H1 (cell line): Measurements from ENCODE around the gene KAT8. TPM values are rescaled to one million over a fixed set of nuclear protein-coding genes. Genes with fewer than 3 reads are reported as not detected.

ENCODE experiments used
- CTCF ChIA-PET: fragments of 300-600 bp; sonication (Branson Sonifier 250); formaldehyde crosslinking; loops from one replicate; lab custom pipeline; 2021; ENCODE audit not compliant: partially characterized antibody; lab: Charles Lee
- POLR2A ChIA-PET: fragments of 300-600 bp; sonication (Branson Sonifier 250); formaldehyde crosslinking; loops from one replicate; lab custom pipeline; 2021; ENCODE audit warnings: inconsistent platforms; ENCODE audit not compliant: partially characterized antibody; lab: Charles Lee
- DNase-seq, 2 experiments: peaks; one replicate each; pipeline versions ENCODE4 v3.0.0 to v3.0.0-alpha.2; 2010 to 2022; ENCODE audit warnings: low spot score in 2 of 2, low read depth in 1 of 2, mixed read lengths in 1 of 2
- FAIRE-seq: peaks from 2 replicates; lab custom pipeline; 2011; peaks lifted over from hg19 to GRCh38; lab: Jason Lieb, UNC
- H2AFZ ChIP-seq: 2 replicates; pipeline ENCODE4 v1.8.1; 2012; ENCODE audit warnings: low read length, inconsistent platforms
- H2AK5ac ChIP-seq: 2 replicates; pipeline ENCODE4 v1.6.1; 2013; ENCODE audit warnings: low read depth, low read length
- H2BK120ac ChIP-seq: replicated peaks from 2 replicates; pipeline ENCODE3; 2013; ENCODE audit warnings: low read depth, low read length, inconsistent platforms
- H2BK12ac ChIP-seq: 2 replicates; pipeline ENCODE4 v1.6.1; 2013; ENCODE audit warnings: low read depth, low read length
- H2BK15ac ChIP-seq: 2 replicates; pipeline ENCODE4 v1.6.1; 2013; ENCODE audit warnings: low read length
- H2BK20ac ChIP-seq: 2 replicates; pipeline ENCODE4 v1.6.1; 2013; ENCODE audit warnings: low read length
- H2BK5ac ChIP-seq: 2 replicates; pipeline ENCODE4 v1.6.1; 2013; ENCODE audit warnings: low read depth, low read length
- H3K14ac ChIP-seq: 2 replicates; pipeline ENCODE4 v1.6.1; 2013; ENCODE audit warnings: inconsistent platforms; ENCODE audit not compliant: insufficient read length
- H3K18ac ChIP-seq: 2 replicates; pipeline ENCODE4 v1.6.1; 2013; ENCODE audit warnings: low read length; ENCODE audit errors: extremely low read depth
- H3K23ac ChIP-seq: 2 replicates; pipeline ENCODE4 v1.6.1; 2013; ENCODE audit warnings: inconsistent platforms; ENCODE audit not compliant: insufficient read length
- H3K23me2 ChIP-seq: 2 replicates; pipeline ENCODE4 v1.6.1; 2013; ENCODE audit warnings: low read depth, low read length
- H3K27ac ChIP-seq: 2 replicates; pipeline ENCODE4 v1.6.1; 2011; ENCODE audit warnings: low read depth, low read length, inconsistent platforms
- H3K27me3 ChIP-seq, 4 experiments: replicated peaks in 1 of 4; 1 replicate in 1 of 4; 2 replicates in 3 of 4; pipeline versions ENCODE4 v1.6.1 to v1.8.1; 2011 to 2013; ENCODE audit warnings: low read length in 3 of 4, mild to moderate bottlenecking in 3 of 4, inconsistent platforms in 2 of 4, mixed read lengths in 2 of 4, moderate library complexity in 1 of 4; ENCODE audit not compliant: control insufficient read depth in 3 of 4, insufficient read depth in 3 of 4; ENCODE audit errors: extremely low read depth in 1 of 4
- H3K36me3 ChIP-seq, 4 experiments: 2 replicates each; pipeline versions ENCODE4 v1.6.1 to v1.8.1; 2011 to 2013; ENCODE audit warnings: mild to moderate bottlenecking in 4 of 4, low read length in 3 of 4, moderate library complexity in 2 of 4, control low read depth in 1 of 4, inconsistent platforms in 1 of 4; ENCODE audit not compliant: insufficient read depth in 4 of 4, control insufficient read depth in 2 of 4
- H3K4ac ChIP-seq: replicated peaks from 2 replicates; pipeline ENCODE3; 2013; ENCODE audit warnings: low read length, low read depth, mixed read lengths, inconsistent platforms; ENCODE audit not compliant: insufficient read length
- H3K4me1 ChIP-seq, 4 experiments: replicated peaks in 1 of 4; 1 replicate in 1 of 4; 2 replicates in 3 of 4; pipeline versions ENCODE4 v1.6.1 to v1.8.1; 2011 to 2013; ENCODE audit warnings: low read length in 3 of 4, inconsistent platforms in 2 of 4, mixed read lengths in 1 of 4; ENCODE audit not compliant: insufficient read depth in 4 of 4, control insufficient read depth in 3 of 4
- H3K4me2 ChIP-seq, 2 experiments: 2 replicates each; pipeline versions ENCODE4 v1.6.1 to v1.8.1; 2011 to 2013; ENCODE audit warnings: low read depth in 2 of 2, low read length in 2 of 2, control low read depth in 1 of 2, inconsistent platforms in 1 of 2, mild to moderate bottlenecking in 1 of 2; ENCODE audit not compliant: insufficient read depth in 1 of 2
- H3K4me3 ChIP-seq, 4 experiments: fragments of 200-600, 300-600 bp in 1 of 4; sonication (generic), shearing (Covaris generic), sonication (Bioruptor Twin) in 1 of 4; 2 replicates each; pipeline versions ENCODE4 v1.5.1 to v1.8.1; 2011 to 2016; ENCODE audit warnings: low read length in 4 of 4, low read depth in 3 of 4, control low read depth in 2 of 4, inconsistent platforms in 2 of 4, mild to moderate bottlenecking in 2 of 4, mixed read lengths in 1 of 4, moderate library complexity in 1 of 4; ENCODE audit not compliant: insufficient read depth in 2 of 4; ENCODE audit errors: extremely low read depth in 1 of 4
- H3K56ac ChIP-seq: replicated peaks from 2 replicates; pipeline ENCODE3; 2013; ENCODE audit warnings: low read depth, mild to moderate bottlenecking, mixed read lengths, low read length, inconsistent platforms; ENCODE audit not compliant: insufficient read length
- H3K79me1 ChIP-seq: 2 replicates; pipeline ENCODE4 v1.6.1; 2013; ENCODE audit warnings: low read depth, low read length, control low read depth
- H3K79me2 ChIP-seq, 2 experiments: 2 replicates each; pipeline versions ENCODE4 v1.6.1 to v1.8.1; 2012 to 2013; ENCODE audit warnings: low read length in 2 of 2, mild to moderate bottlenecking in 2 of 2, inconsistent platforms in 1 of 2; ENCODE audit not compliant: insufficient read depth in 2 of 2, control insufficient read depth in 1 of 2
- H3K9ac ChIP-seq, 4 experiments: replicated peaks in 1 of 4; 1 replicate in 1 of 4; 2 replicates in 3 of 4; pipeline versions ENCODE4 v1.6.1 to v1.8.1; 2011 to 2013; ENCODE audit warnings: low read depth in 3 of 4, low read length in 3 of 4, control low read depth in 2 of 4, mild to moderate bottlenecking in 2 of 4, moderate library complexity in 2 of 4, inconsistent platforms in 1 of 4; ENCODE audit errors: extremely low read depth in 1 of 4
- H3K9me3 ChIP-seq, 2 experiments: 2 replicates each; pipeline versions ENCODE4 v1.6.1 to v1.8.1; 2012 to 2013; ENCODE audit warnings: mild to moderate bottlenecking in 2 of 2, moderate library complexity in 2 of 2, control low read depth in 1 of 2, inconsistent platforms in 1 of 2, low read depth in 1 of 2, low read length in 1 of 2, mixed read lengths in 1 of 2; ENCODE audit not compliant: insufficient read depth in 2 of 2
- H4K20me1 ChIP-seq, 2 experiments: replicated peaks in 1 of 2; 2 replicates each; pipeline versions ENCODE3 to v1.8.1; 2011 to 2013; ENCODE audit warnings: inconsistent platforms in 2 of 2, low read length in 2 of 2, mild to moderate bottlenecking in 1 of 2; ENCODE audit not compliant: insufficient read depth in 2 of 2, control insufficient read depth in 1 of 2
- H4K5ac ChIP-seq: 2 replicates; pipeline ENCODE4 v1.6.1; 2013; ENCODE audit warnings: low read length, low read depth, mixed read lengths, inconsistent platforms; ENCODE audit not compliant: insufficient read length
- H4K8ac ChIP-seq: 2 replicates; pipeline ENCODE4 v1.8.0; 2013; ENCODE audit warnings: mild to moderate bottlenecking, moderate library complexity, low read length, inconsistent platforms; ENCODE audit not compliant: insufficient read depth; ENCODE audit errors: extremely low read depth
- H4K91ac ChIP-seq: replicated peaks from 2 replicates; pipeline ENCODE3; 2013; ENCODE audit warnings: low read length, mixed read lengths, inconsistent platforms; ENCODE audit not compliant: insufficient read length
- WGBS, 2 experiments: shearing (Covaris generic) in 1 of 2; methylation state at CpG; one replicate each; pipeline versions ENCODE4 v1.1.6 to v1.1.7; 2013 to 2015; ENCODE audit warnings: low lambda C conversion rate in 2 of 2, mixed read lengths in 2 of 2, inconsistent platforms in 1 of 2, low coverage in 1 of 2, missing lambda C conversion rate in 1 of 2; ENCODE audit not compliant: insufficient replicate concordance in 2 of 2, insufficient coverage in 1 of 2, insufficient read length in 1 of 2; ENCODE audit errors: extremely low coverage in 1 of 2, missing lambda C conversion rate in 1 of 2; 5-methylcytosine and 5-hydroxymethylcytosine counted together
- polyA plus RNA-seq, 7 experiments: library from polyadenylated mRNA; depleted of rRNA in 3 of 7; stranded (reverse) in 5 of 7; unstranded in 2 of 7; fragments of >200 nt in 5 of 7; fragments of 200-250 nt in 2 of 7; gene quantifications; 1 replicate in 5 of 7; 2 replicates in 1 of 7; 4 replicates in 1 of 7; pipeline versions ENCODE4 v1.2.1 to v1.2.3, GENCODE V29; 2011 to 2013; ENCODE audit warnings: missing spikeins in 2 of 7, mixed read lengths in 2 of 7
- total RNA-seq: library from RNA; stranded (reverse); fragmentation: NEBNext Ultra II Directional; extraction: Animal tissue kit (Norgen Biotek cat#: 25700); gene quantifications from 2 replicates; pipeline ENCODE4 v1.2.1, GENCODE V29; 2021

KAT8 gene
- total and polyA plus RNA-seq, 2 of the 8 experiments (the other 6 are each of a cell fraction or from before 2014, with no cell fraction given), result 52.6 to 61.6 TPM

- H3K4me3 ChIP-seq, result peak overlapping the region; percentile 89 to 98 (median 90)
- H2BK120ac ChIP-seq, result no peak overlapping the region
- peak overlapping the region; percentile 47 for H2AK5ac ChIP-seq
- FAIRE-seq (no peak), DNase-seq (peak; percentile 68 to 96)
- peak overlapping the region; percentile 88 to 96 for H3K4me2 ChIP-seq
- peak overlapping the region; percentile 99 for H4K8ac ChIP-seq
- ChIA-PET CTCF (interaction anchor here (0.6 to 2.6 kb wide), 10 partner anchors 21 to 120 kb away, joined by 3 to 17 read pairs (median 4); partner anchors contain the start of genes HSD3B7, PRSS8 and VKORC1), POLR2A (interaction anchor here (0.6 to 4.9 kb wide), 36 partner anchors 9 to 640 kb away, joined by 3 to 34 read pairs (median 4); partner anchors contain the start of genes FUS, HSD3B7, KAT8 and PHKG2)
- H2BK5ac ChIP-seq, result peak overlapping the region; percentile 90
- H3K9me3 ChIP-seq, result no peaks in the 10 kb centered on the region
- H3K23ac ChIP-seq, result no peak overlapping the region
- H3K56ac ChIP-seq, result peak overlapping the region; percentile 91
- H2BK12ac ChIP-seq, result 0 out of 2 replicates have a peak overlapping the region, but pooled peaks have one; percentile 50
- H3K4ac ChIP-seq, result peak overlapping the region; percentile 97
- peak overlapping the region; percentile 72; the same call in 1 of the 2 replicates for H2AFZ ChIP-seq
- H2BK15ac ChIP-seq, result no peak overlapping the region
- no peak overlapping the region for H2BK20ac ChIP-seq
- H4K91ac ChIP-seq, result peak overlapping the region; percentile 96
- H3K36me3 ChIP-seq, result peaks cover 5 to 22% (median 17%) of the 10 kb centered on the region in 4 experiments; a peak in 7 of 8 replicates
- H3K4me1 ChIP-seq, result peaks cover 0 to 1% (median 0%) of the 10 kb centered on the region in 4 experiments; a peak in 2 of 7 replicates
- peaks cover 7% of the 10 kb centered on the region; the same call in 1 of the 2 replicates for H3K23me2 ChIP-seq
- no peaks in the 10 kb centered on the region for H3K27me3 ChIP-seq
- peak overlapping the region; percentile 99 for H3K18ac ChIP-seq
- WGBS, 2 experiments, result 1% methylated on average over 59 of the region's 83 CpGs; no CpG with 5 or more reads in 1 of the 2 experiments
- peak overlapping the region; percentile 59 to 92 (median 85) for H3K9ac ChIP-seq
- peaks cover 13 to 64% of the 10 kb centered on the region in 2 experiments for H3K79me2 ChIP-seq
- peak overlapping the region; percentile 63 for H3K14ac ChIP-seq
- H3K27ac ChIP-seq, result peak overlapping the region; percentile 77
- peak overlapping the region; percentile 97 for H4K5ac ChIP-seq
- peaks cover 8% of the 10 kb centered on the region; the same call in 1 of the 2 replicates for H3K79me1 ChIP-seq
- peaks cover 2 to 17% of the 10 kb centered on the region in 2 experiments for H4K20me1 ChIP-seq
These were observed 44.1 kb upstream of the KAT8 start for GRCh38 chr16:31073142-31073969.
